SK-N-SH (cell line): ENCODE measurements around the gene IGFBP3. TPM values are rescaled to one million over a fixed set of nuclear protein-coding genes. Genes with fewer than 3 reads are reported as not detected.

Source experiments
- CTCF ChIA-PET: fragments of 300-600, 350-600 bp; formaldehyde crosslinking; extraction: SDS; loops from one replicate; lab custom pipeline; 2021; lab: Yijun Ruan, JAX
- POLR2A ChIA-PET: fragments of 350-600 bp; sonication (Branson Sonifier 250); formaldehyde crosslinking; extraction: SDS; loops from one replicate; lab custom pipeline; 2020; ENCODE audit warnings: antibody characterized with exemption, inconsistent platforms; lab: Yijun Ruan, JAX
- DNase-seq: peaks from one replicate; pipeline ENCODE4 v3.0.0; 2012
- H2AFZ ChIP-seq: fragments of 200-600 bp; sonication (generic); 2 replicates; pipeline ENCODE4 v1.8.1; 2016; ENCODE audit warnings: antibody characterized with exemption, mild to moderate bottlenecking, low read depth
- H3F3A ChIP-seq: fragments of 200-600 bp; sonication (generic); replicated peaks from 2 replicates; pipeline ENCODE3; 2016; ENCODE audit warnings: antibody characterized with exemption, mild to moderate bottlenecking; ENCODE audit not compliant: insufficient read depth
- H3K27ac ChIP-seq, 2 experiments: fragments of 200-500 bp in 1 of 2; fragments of 200-600 bp in 1 of 2; sonication (Bioruptor generic) in 1 of 2; sonication (generic), shearing (Covaris generic) in 1 of 2; 2 replicates each; pipeline versions ENCODE4 v1.5.1 to v1.6.1; 2014 to 2016; ENCODE audit warnings: low read depth in 2 of 2, inconsistent platforms in 1 of 2, low read length in 1 of 2, mild to moderate bottlenecking in 1 of 2, mixed read lengths in 1 of 2
- H3K27me3 ChIP-seq: fragments of 200-600 bp; sonication (generic), shearing (Covaris generic); 2 replicates; pipeline ENCODE4 v1.6.1; 2016; ENCODE audit warnings: mixed run types; ENCODE audit not compliant: insufficient read depth
- H3K36me3 ChIP-seq, 2 experiments: fragments of 200-500 bp in 1 of 2; fragments of 200-600 bp in 1 of 2; sonication (Bioruptor generic) in 1 of 2; sonication (generic) in 1 of 2; replicated peaks in 1 of 2; 2 replicates each; pipeline versions ENCODE3 to v1.5.1; 2014 to 2016; ENCODE audit warnings: low read length in 1 of 2, mild to moderate bottlenecking in 1 of 2; ENCODE audit not compliant: insufficient read depth in 2 of 2, control insufficient read depth in 1 of 2
- H3K4me1 ChIP-seq, 2 experiments: fragments of 200-500 bp in 1 of 2; fragments of 200-600 bp in 1 of 2; sonication (Bioruptor generic) in 1 of 2; sonication (generic), shearing (Covaris generic) in 1 of 2; 2 replicates each; pipeline versions ENCODE4 v1.5.1 to v1.6.1; 2014 to 2016; ENCODE audit warnings: low read depth in 1 of 2, low read length in 1 of 2, mixed run types in 1 of 2; ENCODE audit not compliant: insufficient read depth in 2 of 2, control insufficient read depth in 1 of 2
- H3K4me2 ChIP-seq: fragments of 200-600 bp; sonication (generic), shearing (Covaris generic); 2 replicates; pipeline ENCODE4 v1.6.1; 2017; ENCODE audit warnings: mixed run types
- H3K4me3 ChIP-seq, 2 experiments: fragments of 200-500 bp in 1 of 2; fragments of 200-600 bp in 1 of 2; sonication (Bioruptor generic) in 1 of 2; sonication (generic), shearing (Covaris generic) in 1 of 2; 2 replicates each; pipeline versions ENCODE4 v1.5.1 to v1.8.1; 2014 to 2016; ENCODE audit warnings: low read depth in 2 of 2, inconsistent platforms in 1 of 2, low read length in 1 of 2, mild to moderate bottlenecking in 1 of 2, mixed read lengths in 1 of 2, moderate library complexity in 1 of 2
- H3K79me2 ChIP-seq: fragments of 200-600 bp; sonication (generic); 2 replicates; pipeline ENCODE4 v1.8.1; 2017; ENCODE audit warnings: mild to moderate bottlenecking; ENCODE audit not compliant: insufficient read depth
- H3K9ac ChIP-seq: fragments of 200-600 bp; sonication (generic); 2 replicates; pipeline ENCODE4 v1.6.1; 2017; ENCODE audit warnings: mixed run types
- H3K9me2 ChIP-seq: fragments of 200-600 bp; sonication (generic); 2 replicates; pipeline ENCODE4 v1.6.1; 2017; ENCODE audit warnings: mixed run types
- H3K9me3 ChIP-seq: fragments of 200-600 bp; sonication (generic); 2 replicates; pipeline ENCODE4 v1.6.1; 2017; ENCODE audit warnings: mixed run types, mild to moderate bottlenecking, moderate library complexity
- H4K20me1 ChIP-seq: fragments of 200-600 bp; sonication (generic); 2 replicates; pipeline ENCODE4 v1.6.1; 2017; ENCODE audit warnings: mild to moderate bottlenecking, mixed run types; ENCODE audit not compliant: insufficient read depth
- ELF1 ChIP-seq: IDR thresholded peaks from 2 replicates; pipeline ENCODE4 v1.4.0; 2012
- FOXJ3 ChIP-seq: sonication (generic); formaldehyde crosslinking; IDR thresholded peaks from 2 replicates; pipeline ENCODE4 v1.5.1; 2020; ENCODE audit warnings: mild to moderate bottlenecking, missing genetic modification reagents
- FOXM1 ChIP-seq: IDR thresholded peaks from 2 replicates; pipeline ENCODE4 v1.4.0; 2012; ENCODE audit warnings: low read depth, mild to moderate bottlenecking
- JUND ChIP-seq: IDR thresholded peaks from 2 replicates; pipeline ENCODE4 v1.4.0; 2012
- RAD21 ChIP-seq: IDR thresholded peaks from 2 replicates; pipeline ENCODE4 v1.6.1; 2012; ENCODE audit warnings: mild to moderate bottlenecking, low read length
- RXRA ChIP-seq: IDR thresholded peaks from 2 replicates; pipeline ENCODE4 v1.4.0; 2012; ENCODE audit warnings: low read depth, mild to moderate bottlenecking, borderline replicate concordance
- TEAD4 ChIP-seq: IDR thresholded peaks from 2 replicates; pipeline ENCODE4 v1.4.0; 2012; ENCODE audit warnings: mild to moderate bottlenecking, borderline replicate concordance; ENCODE audit not compliant: insufficient read depth
- WGBS: methylation state at CpG from one replicate; pipeline ENCODE4 v1.1.6; 2017; ENCODE audit warnings: low lambda C conversion rate; 5-methylcytosine and 5-hydroxymethylcytosine counted together
- polyA plus RNA-seq, 3 experiments: library from polyadenylated mRNA; depleted of rRNA; stranded (reverse); fragments of >200 nt; gene quantifications; 2 replicates each; pipeline ENCODE4 v1.2.3, GENCODE V29; 2012
- TF ChIP-seq, protein P1 (sequence below): IDR thresholded peaks from 2 replicates; pipeline ENCODE4 v1.4.0; 2012; ENCODE audit warnings: low read depth, borderline replicate concordance
- TF ChIP-seq, protein P2 (sequence below): fragments of 200-600 bp; sonication (generic); IDR thresholded peaks from 2 replicates; pipeline ENCODE4 v1.6.1; 2017; ENCODE audit warnings: antibody characterized with exemption, mild to moderate bottlenecking, moderate library complexity
- TF ChIP-seq, protein P3 (sequence below): IDR thresholded peaks from 2 replicates; pipeline ENCODE4 v1.4.0; 2012; ENCODE audit warnings: low read depth

Gene IGFBP3
- polyA plus RNA-seq, 1 of the 3 experiments (the other 2 are of a cell fraction): 51.2 TPM

DNA sequence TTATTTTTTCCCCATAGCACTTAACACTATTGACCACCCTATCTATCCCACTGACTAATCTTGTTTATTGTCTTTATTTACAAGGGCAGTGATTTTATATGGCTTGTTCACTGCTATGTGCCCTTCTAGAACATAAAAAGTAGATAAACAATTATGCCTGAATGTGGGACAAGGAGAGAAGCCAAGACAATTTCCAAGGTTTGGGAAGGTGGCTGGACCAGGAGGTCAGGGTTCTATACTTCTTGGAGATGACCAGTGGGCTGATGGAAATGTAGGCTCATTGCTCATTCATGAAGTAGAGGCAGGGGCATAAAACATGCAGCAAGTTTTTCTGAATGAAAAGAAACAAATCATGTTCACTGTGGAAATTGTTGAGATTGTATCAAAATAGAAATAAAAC, 11.5 kb downstream of the IGFBP3 start:
- no peak overlapping the region for H3K9ac ChIP-seq
- no peak overlapping the region for H3K4me3 ChIP-seq
- H2AFZ ChIP-seq: no peak overlapping the region
- no peak overlapping the region for H3K4me2 ChIP-seq
- peaks cover 23% of the 10 kb centered on the region for H3F3A ChIP-seq
- peaks cover 5 to 20% of the 10 kb centered on the region in 2 experiments for H3K36me3 ChIP-seq
- H3K4me1 ChIP-seq: no peaks in the 10 kb centered on the region
- no peaks in the 10 kb centered on the region for H3K27me3 ChIP-seq
- H3K9me2 ChIP-seq: no peaks in the 10 kb centered on the region
- no peak for TF ChIP-seq ELF1
- TF ChIP-seq, protein P1, sequence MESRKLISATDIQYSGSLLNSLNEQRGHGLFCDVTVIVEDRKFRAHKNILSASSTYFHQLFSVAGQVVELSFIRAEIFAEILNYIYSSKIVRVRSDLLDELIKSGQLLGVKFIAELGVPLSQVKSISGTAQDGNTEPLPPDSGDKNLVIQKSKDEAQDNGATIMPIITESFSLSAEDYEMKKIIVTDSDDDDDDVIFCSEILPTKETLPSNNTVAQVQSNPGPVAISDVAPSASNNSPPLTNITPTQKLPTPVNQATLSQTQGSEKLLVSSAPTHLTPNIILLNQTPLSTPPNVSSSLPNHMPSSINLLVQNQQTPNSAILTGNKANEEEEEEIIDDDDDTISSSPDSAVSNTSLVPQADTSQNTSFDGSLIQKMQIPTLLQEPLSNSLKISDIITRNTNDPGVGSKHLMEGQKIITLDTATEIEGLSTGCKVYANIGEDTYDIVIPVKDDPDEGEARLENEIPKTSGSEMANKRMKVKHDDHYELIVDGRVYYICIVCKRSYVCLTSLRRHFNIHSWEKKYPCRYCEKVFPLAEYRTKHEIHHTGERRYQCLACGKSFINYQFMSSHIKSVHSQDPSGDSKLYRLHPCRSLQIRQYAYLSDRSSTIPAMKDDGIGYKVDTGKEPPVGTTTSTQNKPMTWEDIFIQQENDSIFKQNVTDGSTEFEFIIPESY: no peak
- TF ChIP-seq, protein P2, sequence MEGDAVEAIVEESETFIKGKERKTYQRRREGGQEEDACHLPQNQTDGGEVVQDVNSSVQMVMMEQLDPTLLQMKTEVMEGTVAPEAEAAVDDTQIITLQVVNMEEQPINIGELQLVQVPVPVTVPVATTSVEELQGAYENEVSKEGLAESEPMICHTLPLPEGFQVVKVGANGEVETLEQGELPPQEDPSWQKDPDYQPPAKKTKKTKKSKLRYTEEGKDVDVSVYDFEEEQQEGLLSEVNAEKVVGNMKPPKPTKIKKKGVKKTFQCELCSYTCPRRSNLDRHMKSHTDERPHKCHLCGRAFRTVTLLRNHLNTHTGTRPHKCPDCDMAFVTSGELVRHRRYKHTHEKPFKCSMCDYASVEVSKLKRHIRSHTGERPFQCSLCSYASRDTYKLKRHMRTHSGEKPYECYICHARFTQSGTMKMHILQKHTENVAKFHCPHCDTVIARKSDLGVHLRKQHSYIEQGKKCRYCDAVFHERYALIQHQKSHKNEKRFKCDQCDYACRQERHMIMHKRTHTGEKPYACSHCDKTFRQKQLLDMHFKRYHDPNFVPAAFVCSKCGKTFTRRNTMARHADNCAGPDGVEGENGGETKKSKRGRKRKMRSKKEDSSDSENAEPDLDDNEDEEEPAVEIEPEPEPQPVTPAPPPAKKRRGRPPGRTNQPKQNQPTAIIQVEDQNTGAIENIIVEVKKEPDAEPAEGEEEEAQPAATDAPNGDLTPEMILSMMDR: no peak
- no peak for TF ChIP-seq JUND
- TF ChIP-seq TEAD4: no peak
- TF ChIP-seq, protein P3, sequence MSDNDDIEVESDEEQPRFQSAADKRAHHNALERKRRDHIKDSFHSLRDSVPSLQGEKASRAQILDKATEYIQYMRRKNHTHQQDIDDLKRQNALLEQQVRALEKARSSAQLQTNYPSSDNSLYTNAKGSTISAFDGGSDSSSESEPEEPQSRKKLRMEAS: no peak
- TF ChIP-seq FOXM1: no peak
- no peak for TF ChIP-seq RXRA
- TF ChIP-seq FOXJ3: no peak
- no peak overlapping the region for H3K27ac ChIP-seq
- H4K20me1 ChIP-seq: no peaks in the 10 kb centered on the region
- no peaks in the 10 kb centered on the region for H3K79me2 ChIP-seq
- CTCF ChIA-PET: interaction anchor here (0.6 to 2.3 kb wide), 6 partner anchors 8 to 1271 kb away, joined by 3 to 11 read pairs (median 4); no protein-coding TSS in a partner anchor
- POLR2A ChIA-PET: no interaction called here
- H3K9me3 ChIP-seq: no peaks in the 10 kb centered on the region; the same call in 1 of the 2 replicates
- no peak for DNase-seq

DNA sequence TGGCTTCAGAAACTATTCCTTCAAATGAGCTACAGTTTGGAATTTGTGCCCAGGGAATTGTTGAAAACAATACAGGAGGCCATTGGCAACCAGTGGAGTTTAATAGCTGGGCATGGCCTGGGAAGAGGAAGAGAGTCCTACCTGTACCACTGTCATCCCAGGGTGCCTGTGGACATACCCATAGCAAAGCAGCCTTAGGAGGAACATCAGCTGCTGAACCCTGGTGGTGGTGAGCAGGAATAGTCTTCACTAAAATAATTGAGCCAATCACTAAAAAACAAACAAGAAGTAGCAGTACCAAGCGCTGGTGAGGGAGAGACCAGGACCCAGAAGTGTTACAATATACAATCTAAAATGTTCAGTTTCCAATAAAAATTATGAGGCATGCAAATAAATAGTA, 18.3 kb downstream of the IGFBP3 start:
- 35% methylated on average over 1 of the region's 1 CpG for WGBS
- Histone ChIP-seq H2AFZ (no peak overlapping the region), H3K27ac (no peak overlapping the region), H3F3A (no peaks in the 10 kb centered on the region), H4K20me1 (no peaks in the 10 kb centered on the region), H3K9me2 (no peaks in the 10 kb centered on the region), H3K36me3 (no peaks in the 10 kb centered on the region), H3K9ac (no peak overlapping the region), H3K4me1 (no peaks in the 10 kb centered on the region), H3K9me3 (peaks cover 3% of the 10 kb centered on the region; the same call in 1 of the 2 replicates), H3K79me2 (no peaks in the 10 kb centered on the region), H3K4me2 (no peak overlapping the region), H3K4me3 (no peak overlapping the region), H3K27me3 (no peaks in the 10 kb centered on the region; the same call in 1 of the 2 replicates)
- no peak for DNase-seq
- TF ChIP-seq, protein P2: peak; percentile 13; the same call in 1 of the 2 replicates
- TF ChIP-seq FOXM1 (no peak), RAD21 (no peak)
- ChIA-PET POLR2A (no interaction called here), CTCF (interaction anchor here (0.9 to 4.5 kb wide), 9 partner anchors 10 to 1363 kb away, joined by 3 to 34 read pairs (median 6); partner anchors contain the start of gene IGFBP3)
